Gastroesophageal sphincter (tissue), 3 donors: Measurements from ENCODE around the gene WDCP.

Experiments used
- POLR2A ChIP-seq, 2 donors: fragments of 450-650 bp; IDR thresholded peaks; one replicate each; pipeline ENCODE4 v1.6.1; 2017; ENCODE audit warnings: antibody characterized with exemption in 2 of 2, mild to moderate bottlenecking in 2 of 2, moderate library complexity in 1 of 2
- TF ChIP-seq, protein P1 (sequence below), 4 experiments: fragments of 200-600 bp in 2 of 4; fragments of 450-650 bp in 2 of 4; sonication (generic) in 1 of 4; IDR thresholded peaks; one replicate each; pipeline ENCODE4 v1.5.1; 2017 to 2019; ENCODE audit warnings: antibody characterized with exemption in 4 of 4, mild to moderate bottlenecking in 2 of 4, moderate library complexity in 2 of 4

DNA sequence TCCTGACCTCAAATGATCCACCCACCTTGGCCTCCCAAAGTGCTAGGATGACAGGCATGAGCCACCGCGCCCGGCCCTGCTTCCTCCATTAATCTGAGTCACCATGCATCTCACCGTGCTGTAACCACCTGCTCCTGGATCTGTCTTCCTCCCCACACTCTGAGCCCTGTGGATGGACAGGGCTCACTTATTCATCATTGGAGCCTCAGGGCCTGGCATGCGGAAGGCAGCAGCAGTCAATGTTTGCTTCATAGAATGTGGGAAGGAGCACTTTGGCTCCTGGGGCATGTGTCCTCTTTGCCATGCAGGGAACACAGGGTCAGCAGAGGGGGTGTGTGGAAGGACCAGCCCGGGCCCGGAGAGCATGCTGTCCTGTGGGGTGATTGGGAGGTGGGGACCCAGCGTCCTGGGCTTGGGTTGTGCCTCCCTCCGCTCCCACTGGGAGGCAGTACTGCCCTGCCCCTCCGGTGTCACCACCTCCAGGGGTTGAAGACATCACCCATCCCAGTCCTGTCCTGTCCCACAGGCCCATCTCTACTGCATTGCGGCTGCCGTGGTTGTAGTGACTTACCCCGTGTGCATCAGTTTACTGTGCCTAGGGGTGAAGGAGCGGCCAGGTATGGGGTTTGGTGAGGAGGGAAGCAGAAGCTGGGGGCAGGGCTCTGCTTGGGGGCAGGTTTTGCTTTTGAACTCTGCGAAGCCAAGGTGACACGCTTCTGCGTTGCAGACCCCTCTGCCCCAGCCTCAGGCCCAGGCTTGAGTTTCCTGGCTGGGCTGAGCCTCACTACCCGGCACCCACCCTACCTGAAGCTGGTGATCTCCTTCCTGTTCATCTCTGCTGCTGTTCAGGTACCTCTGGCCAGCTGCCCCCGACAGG lies 25.8 kb downstream of the WDCP start:
- TF ChIP-seq POLR2A (IDR thresholded peaks at IDR 0.05): no peak
- TF ChIP-seq, protein P1, sequence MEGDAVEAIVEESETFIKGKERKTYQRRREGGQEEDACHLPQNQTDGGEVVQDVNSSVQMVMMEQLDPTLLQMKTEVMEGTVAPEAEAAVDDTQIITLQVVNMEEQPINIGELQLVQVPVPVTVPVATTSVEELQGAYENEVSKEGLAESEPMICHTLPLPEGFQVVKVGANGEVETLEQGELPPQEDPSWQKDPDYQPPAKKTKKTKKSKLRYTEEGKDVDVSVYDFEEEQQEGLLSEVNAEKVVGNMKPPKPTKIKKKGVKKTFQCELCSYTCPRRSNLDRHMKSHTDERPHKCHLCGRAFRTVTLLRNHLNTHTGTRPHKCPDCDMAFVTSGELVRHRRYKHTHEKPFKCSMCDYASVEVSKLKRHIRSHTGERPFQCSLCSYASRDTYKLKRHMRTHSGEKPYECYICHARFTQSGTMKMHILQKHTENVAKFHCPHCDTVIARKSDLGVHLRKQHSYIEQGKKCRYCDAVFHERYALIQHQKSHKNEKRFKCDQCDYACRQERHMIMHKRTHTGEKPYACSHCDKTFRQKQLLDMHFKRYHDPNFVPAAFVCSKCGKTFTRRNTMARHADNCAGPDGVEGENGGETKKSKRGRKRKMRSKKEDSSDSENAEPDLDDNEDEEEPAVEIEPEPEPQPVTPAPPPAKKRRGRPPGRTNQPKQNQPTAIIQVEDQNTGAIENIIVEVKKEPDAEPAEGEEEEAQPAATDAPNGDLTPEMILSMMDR (IDR thresholded peaks at IDR 0.05): peak in 1 of 4 experiments; percentile 27
